ENCODE data around the gene ZCRB1.
"Not testable (repeated sequence)": the region's sequence is repeated elsewhere in the genome, so short reads cannot be mapped to it uniquely, and the experiment has no call there.

Gene ZCRB1

GRCh38 chr12:42325653-42326474 lies at the start of gene ZCRB1, which contains the start of gene PPHLN1:
Gene ZCRB1, minus strand, starts transcription at chr12:42326094. Its CDS starts 1,992 bp downstream, at chr12:42324102.
Gene PPHLN1, plus strand, starts transcription at chr12:42326167. Its CDS starts 9,736 bp downstream, at chr12:42335903.
- DNase-seq = peak; percentile 65 to 67

- DNase-seq = no peak
These were observed 47.8 kb upstream of the ZCRB1 start for GRCh38 chr12:42373669-42374068.

GRCh38 chr12:42372154-42372791 lies 46.4 kb upstream of the ZCRB1 start:
- no peak for DNase-seq

GRCh38 chr12:42370013-42370412 lies 44.1 kb upstream of the ZCRB1 start:
- no peak for DNase-seq

GRCh38 chr12:42365486-42365885 lies 39.6 kb upstream of the ZCRB1 start:
- DNase-seq = no peak

- DNase-seq = no peak
These were observed 38.8 kb upstream of the ZCRB1 start for GRCh38 chr12:42364692-42365091.

- no peak for DNase-seq
These were observed 36.9 kb upstream of the ZCRB1 start for GRCh38 chr12:42362647-42363260.

- no peak for DNase-seq
These were observed 36.2 kb upstream of the ZCRB1 start for GRCh38 chr12:42361909-42362646.

GRCh38 chr12:42360747-42361403 lies 35.0 kb upstream of the ZCRB1 start:
- no peak for DNase-seq

- no peak for DNase-seq
These were observed 30.4 kb upstream of the ZCRB1 start for GRCh38 chr12:42356344-42356743.

- not testable (repeated sequence) for DNase-seq
These were observed 24.1 kb upstream of the ZCRB1 start for GRCh38 chr12:42350021-42350407.

GRCh38 chr12:42349119-42350020 lies 23.5 kb upstream of the ZCRB1 start:
- DNase-seq = not testable (repeated sequence)

GRCh38 chr12:42346403-42347002 lies 20.6 kb upstream of the ZCRB1 start:
- no peak for DNase-seq

- DNase-seq = no peak
These were observed 17.8 kb upstream of the ZCRB1 start for GRCh38 chr12:42343721-42344120.

GRCh38 chr12:42342028-42342427 lies 16.1 kb upstream of the ZCRB1 start:
- no peak for DNase-seq

- no peak for DNase-seq
These were observed 12.4 kb upstream of the ZCRB1 start for GRCh38 chr12:42338280-42338679.

- no peak for DNase-seq
These were observed 10.4 kb upstream of the ZCRB1 start for GRCh38 chr12:42336286-42336685.

GRCh38 chr12:42332301-42333285 lies 6.7 kb upstream of the ZCRB1 start:
- DNase-seq = no peak

GRCh38 chr12:42330097-42330496 lies 4.2 kb upstream of the ZCRB1 start:
- not testable (repeated sequence) for DNase-seq

- no peak for DNase-seq
These were observed 1.3 kb upstream of the ZCRB1 start for GRCh38 chr12:42327227-42327590.

Data from activated CD4-positive, alpha-beta T cell treated with anti-CD3 and anti-CD28 coated beads, Interleukin-2, amount 50 U/mL, for 4 hours (primary cell).